Fibroblast of mammary gland (primary cell): Measurements from ENCODE around the gene RPS15.

Experiments
- DNase-seq: peaks from one replicate; pipeline ENCODE4 v3.0.0-alpha.2; 2010; ENCODE audit warnings: low read depth
- H3K4me3 ChIP-seq: 2 replicates; pipeline ENCODE4 v1.5.1; 2011; ENCODE audit warnings: low read depth, mild to moderate bottlenecking, low read length, moderate library complexity; ENCODE audit not compliant: control insufficient read depth
- CTCF ChIP-seq: conservative IDR thresholded peaks from 2 replicates; pipeline ENCODE4 v1.5.1; 2011; ENCODE audit warnings: low read depth, low read length, inconsistent platforms; ENCODE audit not compliant: control insufficient read depth, insufficient read depth

RPS15 gene

DNA sequence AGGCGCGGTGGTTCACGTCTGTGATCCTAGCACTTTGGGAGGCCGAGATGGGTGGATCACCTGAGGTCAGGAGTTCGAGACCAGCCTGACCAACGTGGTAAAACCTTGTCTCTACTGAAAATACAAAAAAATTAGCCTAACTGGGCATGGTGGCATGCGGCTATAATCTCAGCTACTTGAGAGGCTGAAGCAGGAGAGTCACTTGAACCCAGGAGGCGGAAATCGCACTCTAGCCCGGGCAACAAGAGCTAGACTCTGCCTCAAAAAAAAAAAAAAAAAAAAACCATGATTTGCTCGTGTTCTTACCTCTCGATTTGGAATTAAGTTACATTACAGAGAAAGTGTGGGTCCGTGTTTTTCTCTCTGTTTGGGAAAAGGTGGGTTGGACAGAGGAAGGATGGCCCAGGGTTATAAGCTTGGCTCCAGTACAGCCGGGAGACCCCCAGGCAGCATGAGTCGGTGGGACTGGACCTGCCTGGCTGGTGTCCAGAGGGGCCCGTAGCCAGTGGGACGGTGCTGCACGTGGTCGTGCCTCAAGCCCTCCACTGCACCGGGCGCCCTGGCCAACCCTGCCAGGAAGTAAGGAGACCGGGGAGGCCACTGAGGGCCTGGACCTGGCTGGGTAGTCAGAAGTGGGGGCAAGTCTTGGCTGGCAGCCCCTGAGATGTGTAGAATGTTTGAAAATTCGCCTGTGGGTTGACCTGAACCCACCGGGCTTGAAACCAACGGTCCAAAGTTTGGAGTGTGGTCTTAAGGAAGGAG is 3.7 kb downstream of the RPS15 start:
- no peak overlapping the region for H3K4me3 ChIP-seq
- TF ChIP-seq CTCF, result no peak
- DNase-seq, result no peak

DNA sequence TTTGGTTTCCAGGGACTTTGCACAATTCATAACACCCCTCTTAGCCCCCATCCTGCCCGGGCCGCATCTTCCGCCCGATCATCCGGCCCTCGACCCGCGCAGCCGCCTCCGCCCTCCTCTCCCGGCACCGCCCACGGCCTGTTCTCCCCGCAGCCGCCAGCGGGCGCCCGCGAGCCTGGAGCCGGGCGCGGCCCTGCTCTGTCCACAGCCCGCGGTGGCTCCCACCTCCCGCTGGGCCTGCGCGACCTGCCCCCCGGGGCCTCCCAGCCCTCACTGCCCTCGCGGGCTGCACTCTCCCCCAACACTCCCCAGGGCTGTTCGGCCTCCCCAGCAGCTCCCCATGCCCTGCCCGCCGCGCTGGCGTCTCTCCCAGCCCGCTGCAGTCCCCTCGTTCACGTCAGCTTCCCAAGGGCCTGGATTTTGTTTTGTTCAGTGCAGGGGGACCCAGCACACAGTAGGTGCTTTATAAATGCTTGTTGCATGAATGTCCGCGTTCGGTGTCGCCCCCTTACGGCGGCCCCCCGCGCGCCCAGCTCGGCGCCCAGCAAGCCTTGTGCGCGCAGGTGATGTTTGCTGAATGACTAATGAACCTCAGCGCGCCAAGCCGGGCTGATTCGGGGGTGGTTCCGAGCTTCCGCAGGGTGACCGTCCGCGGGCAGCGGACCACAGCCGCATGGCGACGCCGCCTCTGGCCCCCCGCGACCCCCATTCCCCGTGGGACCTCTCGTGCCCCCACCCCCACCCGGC is 7.2 kb downstream of the RPS15 start:
- peak overlapping the region; percentile 20 for H3K4me3 ChIP-seq
- peak; percentile 34 for TF ChIP-seq CTCF
- peak; percentile 44 for DNase-seq

- DNase-seq, result no peak
- no peak for TF ChIP-seq CTCF
- no peak overlapping the region for H3K4me3 ChIP-seq
These were observed 7.9 kb downstream of the RPS15 start for GRCh38 chr19:1445932-1446712.

GRCh38 chr19:1446713-1447481 is 8.7 kb downstream of the RPS15 start:
- H3K4me3 ChIP-seq, result no peak overlapping the region
- no peak for DNase-seq
- no peak for TF ChIP-seq CTCF

DNA sequence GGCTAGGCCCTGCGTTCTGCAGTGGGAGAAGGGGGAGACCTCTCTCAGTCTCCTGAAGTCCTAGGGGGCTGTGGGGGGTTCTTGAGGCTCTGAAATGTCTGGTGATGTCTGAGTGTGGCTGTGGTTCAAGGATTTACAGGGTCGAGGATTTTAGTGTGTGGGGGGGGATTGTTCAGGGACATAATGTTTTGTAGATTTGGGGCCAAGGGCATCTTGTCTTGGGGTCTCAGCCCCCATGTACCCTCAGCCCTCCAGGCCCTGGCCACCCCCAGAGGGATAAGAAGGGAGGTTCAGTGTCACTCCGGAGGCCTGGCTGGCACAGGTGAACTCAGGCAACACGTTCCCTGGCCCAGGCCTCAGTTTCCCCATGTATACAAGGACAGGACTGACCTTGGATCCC is 9.3 kb downstream of the RPS15 start:
- no peak overlapping the region for H3K4me3 ChIP-seq
- DNase-seq, result no peak
- no peak for TF ChIP-seq CTCF

DNA sequence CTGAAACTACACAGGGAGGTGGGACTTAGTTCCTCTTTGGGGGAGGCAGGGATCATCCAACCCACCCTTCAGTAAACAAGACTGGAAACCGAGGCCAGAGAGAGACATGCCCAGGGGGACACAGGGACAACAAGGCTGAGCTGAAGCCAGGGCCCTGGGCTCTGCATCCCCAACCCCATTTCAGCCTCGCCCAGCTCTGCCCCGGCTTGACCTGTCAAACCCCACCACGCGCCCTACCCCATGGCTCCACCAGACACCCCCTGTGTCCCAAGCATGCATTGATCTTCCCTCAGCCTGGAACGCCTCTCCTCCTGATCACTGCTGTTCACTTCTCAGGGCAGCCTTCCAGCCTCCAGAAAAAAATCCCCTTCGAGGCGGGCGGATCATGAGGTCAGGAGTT is 9.7 kb downstream of the RPS15 start:
- no peak for TF ChIP-seq CTCF
- no peak for DNase-seq
- no peak overlapping the region for H3K4me3 ChIP-seq
